Islet of Langerhans (tissue), 1 donor: ENCODE measurements around the gene ROBO1.

Source experiments
- FAIRE-seq: peaks from one replicate; lab custom pipeline; 2011; peaks lifted over from hg19 to GRCh38; lab: Jason Lieb, UNC

ROBO1 gene

DNA sequence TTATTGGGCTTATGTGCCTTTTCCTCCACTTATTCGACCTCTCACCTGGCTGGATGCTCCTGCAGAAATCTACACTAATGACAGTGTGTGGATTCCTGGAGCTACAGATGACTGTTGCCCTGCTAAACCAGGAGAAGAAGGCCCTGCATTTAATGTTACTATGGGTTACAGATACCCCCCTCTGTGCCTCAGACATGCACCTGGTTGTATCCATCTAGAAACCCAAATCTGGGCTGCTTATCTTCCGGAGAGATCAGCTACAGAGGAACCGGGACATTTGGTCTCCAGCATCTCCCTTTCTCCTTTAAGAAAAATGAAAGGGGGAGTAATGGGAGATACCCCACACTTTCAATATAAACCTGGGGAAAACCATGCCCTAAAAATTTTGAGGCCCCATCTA lies 710.0 kb downstream of the ROBO1 start:
- FAIRE-seq = no peak

GRCh38 chr3:79056498-79056897 lies 711.3 kb downstream of the ROBO1 start:
- FAIRE-seq = no peak

DNA sequence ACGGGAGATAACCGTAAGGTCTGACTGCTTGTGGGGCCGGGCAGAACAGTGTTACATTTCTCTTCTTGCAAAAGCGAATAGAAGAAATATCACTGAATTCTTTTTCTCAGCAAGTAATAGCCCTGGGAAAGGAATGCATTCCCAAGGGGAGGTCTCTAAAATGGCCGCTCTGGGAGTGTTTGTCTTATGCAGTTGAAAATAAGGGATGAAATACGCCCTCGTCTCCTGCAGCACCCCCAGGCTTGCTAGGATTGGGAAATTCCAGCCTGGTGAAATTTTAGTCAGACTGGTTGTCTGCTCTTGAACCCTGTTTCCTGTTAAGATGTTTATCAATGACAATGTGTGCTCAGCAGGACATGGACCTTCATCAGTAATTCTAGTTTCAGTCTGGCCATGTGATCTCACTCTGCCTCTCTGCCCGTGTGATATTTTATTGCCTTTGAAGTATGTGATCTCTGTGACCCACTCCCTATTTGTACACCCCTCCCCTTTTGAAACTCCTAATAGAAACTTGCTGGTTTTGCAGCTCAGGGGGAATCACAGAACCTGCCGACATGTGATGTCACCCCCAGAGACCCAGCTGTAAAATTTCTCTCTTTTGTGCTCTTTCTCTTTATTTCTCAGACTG lies 715.6 kb downstream of the ROBO1 start:
- no peak for FAIRE-seq

- no peak for FAIRE-seq
Observed at GRCh38 chr3:79047581-79047980, 720.2 kb downstream of the ROBO1 start.

DNA sequence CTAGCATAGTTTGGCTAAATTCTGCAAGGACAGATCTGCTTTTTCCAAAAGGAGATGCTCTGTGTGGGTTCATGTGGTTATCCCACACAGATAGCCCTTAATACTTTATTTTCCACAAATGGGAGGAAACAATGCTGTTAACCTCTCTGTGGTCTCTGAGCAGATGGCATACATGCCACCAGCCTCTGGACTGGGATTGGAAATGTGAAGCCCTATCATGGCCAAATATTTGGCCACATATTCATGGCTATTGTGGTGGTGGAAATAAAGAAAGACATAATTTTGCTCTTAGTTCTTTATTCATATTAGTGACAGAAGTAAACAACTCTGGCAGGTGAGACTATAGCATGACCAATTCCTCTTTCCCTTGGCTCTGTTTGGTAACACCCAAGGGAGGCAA lies 726.2 kb downstream of the ROBO1 start:
- FAIRE-seq = no peak

- no peak for FAIRE-seq
Observed at GRCh38 chr3:79040701-79041100, 727.1 kb downstream of the ROBO1 start.

GRCh38 chr3:79040091-79040490 lies 727.7 kb downstream of the ROBO1 start:
- FAIRE-seq = no peak

DNA sequence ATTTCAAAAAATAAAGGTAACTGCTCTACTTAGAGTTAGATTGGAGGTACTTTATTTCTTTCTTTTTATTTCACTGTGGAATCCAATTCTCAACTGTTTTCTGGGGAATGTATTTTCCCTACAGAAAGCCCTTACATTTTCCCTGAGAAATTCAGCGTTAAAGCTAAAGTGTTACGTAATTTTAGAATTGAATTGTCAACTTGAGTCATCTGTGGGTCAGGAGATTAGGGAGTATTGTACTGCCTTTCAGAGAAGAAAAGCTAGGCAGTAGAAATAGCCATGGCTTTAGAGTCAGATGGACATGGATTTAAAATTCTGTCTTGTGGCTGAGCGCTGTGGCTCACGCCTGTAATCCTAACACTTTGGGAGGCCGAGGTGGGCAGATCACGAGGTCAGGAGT lies 728.6 kb downstream of the ROBO1 start:
- FAIRE-seq = no peak

DNA sequence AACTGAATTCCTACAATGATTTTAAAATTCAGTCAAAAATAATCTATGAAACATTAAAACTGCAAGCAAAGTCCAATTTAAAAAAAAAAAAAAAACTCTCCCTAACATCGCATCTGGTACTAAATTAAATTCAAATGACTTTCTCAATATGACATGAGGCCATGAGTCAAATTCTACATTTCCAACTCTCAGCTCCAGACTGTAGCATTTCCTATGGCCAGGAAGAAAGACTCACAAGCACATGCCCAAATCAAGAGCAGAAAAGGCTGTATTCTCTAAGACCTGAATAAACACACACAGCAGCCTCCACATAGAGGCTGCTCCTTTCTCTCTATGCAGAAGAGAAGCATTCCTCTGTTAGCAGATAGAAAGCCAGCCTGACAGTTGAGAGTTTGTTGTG lies 729.2 kb downstream of the ROBO1 start:
- FAIRE-seq = no peak

DNA sequence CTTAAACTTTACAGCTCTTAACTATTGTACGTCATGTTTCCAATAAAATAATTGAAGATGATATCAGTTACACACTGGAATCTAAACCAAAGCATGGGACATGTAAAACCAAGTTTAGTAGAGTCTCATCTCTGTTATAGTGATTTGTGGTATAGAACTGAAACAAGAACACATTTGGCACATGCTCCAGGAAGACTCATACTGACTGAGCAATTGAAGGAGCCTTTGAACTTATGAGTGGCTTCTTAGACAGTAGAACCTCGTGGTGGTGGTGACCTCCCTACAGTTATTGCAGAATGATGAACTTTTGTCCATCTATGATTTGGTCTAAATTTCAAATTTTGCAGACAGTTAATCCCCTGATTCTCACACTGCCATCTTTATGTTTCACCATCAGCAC lies 729.7 kb downstream of the ROBO1 start:
- no peak for FAIRE-seq

DNA sequence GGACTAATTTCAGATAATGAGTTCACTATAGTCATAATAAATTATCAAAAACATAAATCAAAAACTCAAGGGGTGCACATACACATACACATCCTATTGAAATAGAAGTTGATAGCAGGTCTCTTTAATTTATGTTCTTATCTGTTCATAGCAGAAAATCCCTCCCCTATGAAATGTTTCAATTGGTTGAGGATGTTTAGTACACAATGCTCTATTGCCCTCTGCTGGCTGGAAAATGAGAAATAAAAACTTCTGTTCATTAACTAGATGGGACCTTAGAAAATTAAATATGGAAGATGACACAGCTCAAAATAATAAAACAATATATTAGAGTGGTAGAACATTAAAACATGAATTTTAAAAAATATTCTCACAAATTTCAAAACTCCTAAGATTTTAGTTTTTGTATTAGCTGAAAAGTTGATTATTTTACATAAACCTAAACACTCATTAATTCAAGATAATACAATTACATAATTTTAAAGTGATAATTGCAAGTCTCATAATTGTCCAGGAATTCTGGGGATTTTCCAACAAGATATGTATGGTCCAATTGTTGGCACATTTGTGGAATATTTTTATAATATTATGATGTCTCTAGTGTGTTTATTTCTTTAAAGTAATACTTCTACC lies 735.0 kb downstream of the ROBO1 start:
- FAIRE-seq = peak; percentile 99

DNA sequence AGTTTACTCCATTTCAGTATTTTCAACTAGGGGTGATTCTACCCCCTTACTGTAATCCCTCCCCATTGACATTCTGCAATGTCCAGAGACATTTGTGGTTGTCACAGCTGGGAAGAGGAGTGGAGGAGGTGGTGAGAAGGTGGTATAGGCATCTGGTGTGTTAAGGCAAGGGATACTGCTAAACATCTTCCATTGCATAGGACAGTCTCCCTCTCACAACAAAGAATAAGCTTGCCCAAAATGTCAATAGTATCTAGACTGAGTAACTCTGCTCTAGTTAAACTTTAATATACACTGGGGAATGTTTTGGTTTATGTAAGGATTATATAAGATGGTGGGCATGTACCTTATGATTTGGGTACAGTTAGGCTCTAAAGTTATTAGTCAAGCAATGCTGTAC lies 737.6 kb downstream of the ROBO1 start:
- FAIRE-seq = no peak

- no peak for FAIRE-seq
Observed at GRCh38 chr3:79028916-79029315, 738.9 kb downstream of the ROBO1 start.

DNA sequence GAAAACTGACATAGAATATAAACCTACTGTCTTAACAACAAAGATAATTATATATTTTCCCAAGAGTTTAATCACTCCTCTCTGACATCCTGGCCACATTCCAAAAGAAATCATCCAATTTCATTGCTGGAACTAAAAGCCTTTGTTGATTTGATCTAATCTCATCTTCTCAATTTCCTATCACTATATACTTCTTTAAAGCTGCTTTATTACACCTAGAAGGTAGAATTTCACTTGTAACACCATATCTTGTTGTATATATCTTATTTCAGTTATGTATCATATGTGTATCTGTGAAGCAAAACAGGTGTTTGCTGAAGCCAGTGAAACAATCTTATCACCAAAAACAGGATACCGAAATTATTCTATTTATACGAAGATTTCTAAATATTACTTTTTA lies 740.2 kb downstream of the ROBO1 start:
- no peak for FAIRE-seq

- FAIRE-seq = peak; percentile 33
Observed at GRCh38 chr3:79019924-79020173, 747.9 kb downstream of the ROBO1 start.

DNA sequence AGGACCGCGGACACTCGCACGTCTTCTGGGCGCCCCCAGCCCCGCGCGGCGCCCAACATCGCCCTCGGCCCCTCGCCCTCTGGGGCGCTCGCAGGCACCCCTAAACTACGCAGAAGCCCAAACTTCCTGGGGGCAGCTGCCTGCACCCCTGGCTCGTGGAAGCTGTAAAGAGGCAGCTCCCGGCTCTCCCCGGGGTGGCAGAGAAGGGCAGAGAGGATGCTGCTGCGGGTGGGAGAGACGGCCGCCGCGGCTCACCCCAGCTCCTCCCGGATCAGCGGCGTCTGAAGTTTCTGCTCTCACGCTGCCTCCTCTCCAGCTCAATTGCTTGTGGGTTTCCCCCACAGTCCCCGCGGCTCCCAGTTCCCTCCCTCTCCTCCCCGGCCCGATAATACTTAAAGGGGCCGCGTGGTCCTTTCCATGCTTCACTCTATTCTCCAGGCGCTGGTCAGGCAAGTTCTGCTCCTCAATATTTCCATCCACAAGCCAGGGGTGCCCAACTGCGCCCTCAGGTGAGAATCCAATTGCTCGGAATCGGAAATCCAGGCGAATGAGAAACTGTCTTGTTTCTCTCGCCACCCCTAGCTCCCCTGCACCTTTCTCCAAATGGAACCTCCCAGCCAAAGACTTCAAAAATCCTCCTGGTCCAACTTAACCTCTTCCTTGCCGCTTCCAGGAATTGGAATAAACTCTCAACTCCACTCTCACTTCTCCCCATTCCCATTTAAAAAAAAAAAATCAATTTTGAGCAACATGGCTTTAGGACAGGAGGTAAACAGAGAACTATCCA lies 748.5 kb downstream of the ROBO1 start:
- peak; percentile 86 for FAIRE-seq

DNA sequence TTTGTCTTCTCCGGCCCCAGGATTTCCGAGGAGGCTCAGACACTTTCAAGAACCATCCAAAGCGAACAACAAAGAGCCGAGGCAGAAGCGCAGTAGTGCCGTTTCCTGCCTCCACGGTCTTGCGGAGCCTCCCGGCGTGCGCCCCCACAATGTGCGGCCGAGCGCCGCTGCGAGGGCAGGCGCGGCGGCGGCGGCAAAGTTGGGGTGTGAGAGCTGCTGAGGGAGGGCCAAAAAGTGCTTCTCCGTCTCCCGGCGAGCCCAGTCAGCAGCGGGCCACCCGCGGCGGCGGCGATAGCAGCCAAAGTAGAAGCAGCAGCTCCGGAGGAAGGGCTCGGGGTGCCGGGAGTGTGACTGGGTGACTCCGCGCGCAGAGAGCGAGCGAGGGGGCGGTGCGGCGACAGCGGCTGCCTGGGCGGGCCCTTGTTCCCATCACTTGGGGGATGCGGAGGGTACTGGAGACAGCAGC lies 749.1 kb downstream of the ROBO1 start:
- FAIRE-seq = no peak

DNA sequence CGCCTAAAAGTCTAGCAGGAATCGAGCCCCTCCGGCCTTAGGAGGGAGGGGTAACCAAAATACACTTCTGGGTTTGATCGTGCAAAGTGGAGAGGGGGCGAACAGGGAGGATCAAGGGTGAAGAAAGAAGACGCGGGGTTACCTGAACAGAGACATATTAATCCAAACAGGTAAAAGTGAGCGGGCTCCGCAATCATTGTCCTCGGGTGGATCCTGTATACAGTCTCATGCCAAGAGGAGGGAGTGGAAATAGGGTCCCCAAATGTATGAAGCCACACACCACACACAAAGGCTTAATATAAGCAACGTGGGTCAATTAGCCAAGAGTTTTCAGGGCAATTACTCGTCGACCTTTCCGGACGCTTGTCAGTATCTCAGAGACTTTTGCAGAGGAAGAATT lies 749.5 kb downstream of the ROBO1 start:
- no peak for FAIRE-seq

GRCh38 chr3:79016587-79017376 lies 751.0 kb downstream of the ROBO1 start:
- FAIRE-seq = peak; percentile 43

GRCh38 chr3:79015854-79016253 lies 751.9 kb downstream of the ROBO1 start:
- FAIRE-seq = no peak

- FAIRE-seq = no peak
Observed at GRCh38 chr3:79012946-79013362, 754.8 kb downstream of the ROBO1 start.

DNA sequence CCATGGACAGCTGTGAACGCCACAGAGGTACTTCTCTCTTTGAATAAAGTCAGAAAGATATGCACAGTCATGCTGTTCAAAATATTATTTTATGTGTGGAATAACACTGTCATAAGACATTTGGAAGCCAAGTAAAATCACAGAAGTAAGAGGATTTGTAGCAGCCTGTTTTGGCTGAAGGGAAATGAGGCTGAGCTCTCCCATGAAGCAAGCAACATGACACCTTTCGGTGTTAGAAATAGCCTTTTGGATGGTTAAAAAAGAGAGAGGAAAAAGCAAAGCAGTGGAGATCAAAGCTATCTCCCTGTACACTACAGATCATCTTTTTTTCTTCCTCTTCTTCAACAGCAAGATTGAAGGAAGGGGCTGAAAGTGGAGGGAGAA lies 755.3 kb downstream of the ROBO1 start:
- no peak for FAIRE-seq
